Measurements from ENCODE around the gene DAGLA. TPM values are rescaled to one million over a fixed set of nuclear protein-coding genes. Genes with fewer than 3 reads are reported as not detected.

The DAGLA gene
- total RNA-seq, 1 experiment from 2014 or later: 10.9 TPM

GRCh38 chr11:61718046-61718531, 37.9 kb downstream of the DAGLA start:
- TF ChIP-seq CTCF (conservative IDR thresholded peaks at IDR 0.05; ENCODE audit: low read depth, low read length) (no peak), EZH2 (IDR thresholded peaks at IDR 0.05; ENCODE audit: borderline replicate concordance, low read depth, low read length, poor library complexity, severe bottlenecking) (no peak)
- Histone ChIP-seq H3K4me1 (ENCODE audit: insufficient read depth, low read length, poor library complexity, severe bottlenecking) (peaks cover 15% of the 10 kb centered on the region), H3K36me3 (ENCODE audit: insufficient read depth, low read length, poor library complexity, severe bottlenecking) (peaks cover 7% of the 10 kb centered on the region), H3K9me3 (ENCODE audit: low read depth, low read length, poor library complexity, severe bottlenecking) (no peaks in the 10 kb centered on the region), H3K27me3 (replicated peaks; ENCODE audit: insufficient read depth, low read depth, low read length, poor library complexity) (no peaks in the 10 kb centered on the region), H3K4me3 (ENCODE audit: low read depth, low read length, poor library complexity, severe bottlenecking) (peak overlapping the region; percentile 63), H3K27ac (ENCODE audit: low read depth, low read length, poor library complexity, severe bottlenecking) (peak overlapping the region; percentile 82)
- no peak for DNase-seq (ENCODE audit: low spot score)
- ChIA-PET POLR2A (ENCODE audit: low non-redundant PET) (interaction anchor here (0.6 kb wide), 1 partner anchor 234 kb away, joined by 6 read pairs; no protein-coding TSS in a partner anchor), CTCF (interaction anchor here (0.9 to 2.4 kb wide), 4 partner anchors 15 to 272 kb away, joined by 3 to 16 read pairs (median 5); no protein-coding TSS in a partner anchor)
- no TSS peak for BruUV-seq (replicated peaks)
- intact Hi-C loops (cut with micrococcal nuclease; ENCODE audit: unreplicated experiment): loop anchor here (1.0 kb wide), 1 partner anchor 38 kb away; the partner anchor contains the start of gene DAGLA

GRCh38 chr11:61718621-61719302, 38.6 kb downstream of the DAGLA start:
- ChIA-PET POLR2A (ENCODE audit: low non-redundant PET) (interaction anchor here (0.6 kb wide), 1 partner anchor 233 kb away, joined by 6 read pairs; no protein-coding TSS in a partner anchor), CTCF (interaction anchor here (0.8 to 2.4 kb wide), 5 partner anchors 15 to 272 kb away, joined by 3 to 16 read pairs (median 4); no protein-coding TSS in a partner anchor)
- no TSS peak for BruUV-seq (replicated peaks)
- H3K4me1 ChIP-seq (ENCODE audit: insufficient read depth, low read length, poor library complexity, severe bottlenecking): peaks cover 15% of the 10 kb centered on the region
- intact Hi-C loops (cut with micrococcal nuclease; ENCODE audit: unreplicated experiment): loop anchor here (1.0 kb wide), 1 partner anchor 38 kb away; the partner anchor contains the start of gene DAGLA
- peaks cover 12% of the 10 kb centered on the region for H3K36me3 ChIP-seq (ENCODE audit: insufficient read depth, low read length, poor library complexity, severe bottlenecking)
- peak; percentile 92 for DNase-seq (ENCODE audit: low spot score)
- H3K9me3 ChIP-seq (ENCODE audit: low read depth, low read length, poor library complexity, severe bottlenecking): no peaks in the 10 kb centered on the region
- H3K27me3 ChIP-seq (replicated peaks; ENCODE audit: insufficient read depth, low read depth, low read length, poor library complexity): no peaks in the 10 kb centered on the region
- H3K27ac ChIP-seq (ENCODE audit: low read depth, low read length, poor library complexity, severe bottlenecking): peak overlapping the region; percentile 82
- peak overlapping the region; percentile 63 for H3K4me3 ChIP-seq (ENCODE audit: low read depth, low read length, poor library complexity, severe bottlenecking)
- TF ChIP-seq EZH2 (IDR thresholded peaks at IDR 0.05; ENCODE audit: borderline replicate concordance, low read depth, low read length, poor library complexity, severe bottlenecking) (no peak), CTCF (conservative IDR thresholded peaks at IDR 0.05; ENCODE audit: low read depth, low read length) (no peak)

DNA sequence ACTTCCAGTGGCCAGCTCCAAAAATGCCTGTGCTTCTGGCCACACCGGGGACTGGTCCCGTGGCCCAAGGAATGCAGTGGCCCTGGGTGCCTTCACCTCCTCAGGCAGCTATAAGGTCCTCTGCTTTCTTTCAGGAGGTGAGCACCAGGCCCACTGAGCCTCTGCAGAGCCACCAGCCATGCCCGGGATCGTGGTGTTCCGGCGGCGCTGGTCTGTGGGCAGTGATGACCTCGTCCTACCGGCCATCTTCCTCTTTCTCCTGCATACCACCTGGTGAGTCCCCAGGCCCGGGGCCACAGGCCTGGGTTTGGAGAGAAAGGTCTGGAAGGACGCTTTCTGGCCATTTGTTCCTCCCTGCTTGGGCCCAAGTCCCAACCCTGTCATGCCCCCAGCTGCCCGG, 39.8 kb downstream of the DAGLA start:
- H3K36me3 ChIP-seq (ENCODE audit: insufficient read depth, low read length, poor library complexity, severe bottlenecking): peaks cover 12% of the 10 kb centered on the region
- H3K27me3 ChIP-seq (replicated peaks; ENCODE audit: insufficient read depth, low read depth, low read length, poor library complexity): no peaks in the 10 kb centered on the region
- DNase-seq (ENCODE audit: low spot score): no peak
- peak overlapping the region; percentile 82 for H3K27ac ChIP-seq (ENCODE audit: low read depth, low read length, poor library complexity, severe bottlenecking)
- H3K4me1 ChIP-seq (ENCODE audit: insufficient read depth, low read length, poor library complexity, severe bottlenecking): peaks cover 15% of the 10 kb centered on the region
- ChIA-PET CTCF (no interaction called here), POLR2A (ENCODE audit: low non-redundant PET) (no interaction called here)
- no TSS peak for BruUV-seq (replicated peaks)
- no peaks in the 10 kb centered on the region for H3K9me3 ChIP-seq (ENCODE audit: low read depth, low read length, poor library complexity, severe bottlenecking)
- intact Hi-C loops (cut with micrococcal nuclease; ENCODE audit: unreplicated experiment): no loop called here
- no peak for TF ChIP-seq EZH2 (IDR thresholded peaks at IDR 0.05; ENCODE audit: borderline replicate concordance, low read depth, low read length, poor library complexity, severe bottlenecking)
- no peak for TF ChIP-seq CTCF (conservative IDR thresholded peaks at IDR 0.05; ENCODE audit: low read depth, low read length)
- no peak overlapping the region for H3K4me3 ChIP-seq (ENCODE audit: low read depth, low read length, poor library complexity, severe bottlenecking)
